ENCODE results near the gene GYS2. TPM values are rescaled to one million over a fixed set of nuclear protein-coding genes. Genes with fewer than 3 reads are reported as not detected.

GYS2 gene
- total RNA-seq, 1 donor from 2014 or later = not detected

DNA sequence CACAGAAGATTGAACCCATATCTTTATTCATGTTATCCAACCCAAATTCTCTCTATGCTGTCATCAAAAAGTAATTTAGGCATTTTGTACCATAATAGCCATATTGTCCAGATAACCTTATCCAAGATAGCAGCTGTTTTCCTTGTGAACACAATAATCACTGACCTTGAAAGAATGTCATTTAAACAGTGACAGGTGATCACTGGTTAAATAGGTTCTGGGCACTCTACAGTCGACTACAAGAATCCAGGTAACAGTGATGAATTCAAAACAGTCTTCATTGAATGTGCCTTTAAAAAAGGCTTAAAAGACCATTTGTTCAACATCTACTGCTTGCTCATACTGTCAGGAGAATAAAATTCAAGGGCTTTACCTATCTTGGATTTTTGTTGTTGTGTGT is 83.1 kb downstream of the GYS2 start:
- peaks cover 9% of the 10 kb centered on the region for H3K36me3 Mint-ChIP-seq (ENCODE audit: unreplicated experiment)
- H3K27me3 Mint-ChIP-seq (ENCODE audit: unreplicated experiment) = no peaks in the 10 kb centered on the region
- H3K4me1 Mint-ChIP-seq (ENCODE audit: low read depth, unreplicated experiment) = no peaks in the 10 kb centered on the region
- TF ChIP-seq, protein P1, sequence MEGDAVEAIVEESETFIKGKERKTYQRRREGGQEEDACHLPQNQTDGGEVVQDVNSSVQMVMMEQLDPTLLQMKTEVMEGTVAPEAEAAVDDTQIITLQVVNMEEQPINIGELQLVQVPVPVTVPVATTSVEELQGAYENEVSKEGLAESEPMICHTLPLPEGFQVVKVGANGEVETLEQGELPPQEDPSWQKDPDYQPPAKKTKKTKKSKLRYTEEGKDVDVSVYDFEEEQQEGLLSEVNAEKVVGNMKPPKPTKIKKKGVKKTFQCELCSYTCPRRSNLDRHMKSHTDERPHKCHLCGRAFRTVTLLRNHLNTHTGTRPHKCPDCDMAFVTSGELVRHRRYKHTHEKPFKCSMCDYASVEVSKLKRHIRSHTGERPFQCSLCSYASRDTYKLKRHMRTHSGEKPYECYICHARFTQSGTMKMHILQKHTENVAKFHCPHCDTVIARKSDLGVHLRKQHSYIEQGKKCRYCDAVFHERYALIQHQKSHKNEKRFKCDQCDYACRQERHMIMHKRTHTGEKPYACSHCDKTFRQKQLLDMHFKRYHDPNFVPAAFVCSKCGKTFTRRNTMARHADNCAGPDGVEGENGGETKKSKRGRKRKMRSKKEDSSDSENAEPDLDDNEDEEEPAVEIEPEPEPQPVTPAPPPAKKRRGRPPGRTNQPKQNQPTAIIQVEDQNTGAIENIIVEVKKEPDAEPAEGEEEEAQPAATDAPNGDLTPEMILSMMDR (IDR thresholded peaks at IDR 0.05; ENCODE audit: partially characterized antibody, unreplicated experiment) = no peak
- no peak overlapping the region for H3K4me3 Mint-ChIP-seq (ENCODE audit: unreplicated experiment)
- no peaks in the 10 kb centered on the region for H3K9me3 Mint-ChIP-seq (ENCODE audit: unreplicated experiment)
- no peak for DNase-seq
- H3K27ac Mint-ChIP-seq (ENCODE audit: unreplicated experiment) = no peak overlapping the region

DNA sequence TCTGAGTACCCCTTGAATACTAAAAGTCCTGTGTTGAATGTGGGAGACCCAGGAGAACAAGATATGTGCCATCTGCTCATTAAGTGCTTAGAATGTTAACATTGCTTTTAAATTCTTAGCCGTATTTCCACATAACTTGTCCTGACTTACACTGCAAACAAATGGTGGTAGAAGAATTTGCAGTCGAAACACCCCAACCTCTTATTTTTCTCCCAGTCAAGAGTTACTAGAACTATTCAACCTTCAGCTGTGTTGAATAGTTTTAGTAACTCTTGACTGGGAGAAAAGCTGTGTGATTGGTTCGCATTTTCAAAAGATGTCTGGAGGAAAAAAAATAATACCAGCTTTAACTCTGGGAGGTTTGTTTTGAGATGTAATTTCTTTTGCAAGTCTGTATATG is 86.2 kb downstream of the GYS2 start:
- H3K4me1 Mint-ChIP-seq (ENCODE audit: low read depth, unreplicated experiment) = no peaks in the 10 kb centered on the region
- H3K27ac Mint-ChIP-seq (ENCODE audit: unreplicated experiment) = no peak overlapping the region
- no peak for DNase-seq
- no peaks in the 10 kb centered on the region for H3K36me3 Mint-ChIP-seq (ENCODE audit: unreplicated experiment)
- no peak overlapping the region for H3K4me3 Mint-ChIP-seq (ENCODE audit: unreplicated experiment)
- TF ChIP-seq, protein P1 (IDR thresholded peaks at IDR 0.05; ENCODE audit: partially characterized antibody, unreplicated experiment) = no peak
- no peaks in the 10 kb centered on the region for H3K9me3 Mint-ChIP-seq (ENCODE audit: unreplicated experiment)
- no peaks in the 10 kb centered on the region for H3K27me3 Mint-ChIP-seq (ENCODE audit: unreplicated experiment)

DNA sequence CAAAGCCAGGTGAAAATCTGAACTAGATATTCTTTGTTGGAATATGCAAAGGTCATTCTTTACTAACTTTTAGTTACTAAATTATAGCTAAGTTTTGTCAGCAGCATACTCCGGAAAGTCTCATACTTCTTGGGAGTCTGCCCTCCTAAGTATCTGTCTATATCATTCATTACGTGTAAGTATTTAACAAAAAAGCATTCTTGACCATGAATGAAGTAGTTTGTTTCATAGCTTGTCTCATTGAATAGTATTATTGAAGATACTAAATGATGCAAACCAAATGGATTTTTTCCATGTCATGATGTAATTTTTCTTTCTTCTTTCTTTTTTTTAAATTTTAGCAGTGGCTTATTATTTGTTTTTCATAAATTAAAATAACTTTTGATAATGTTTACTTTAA is 88.4 kb downstream of the GYS2 start:
- H3K4me3 Mint-ChIP-seq (ENCODE audit: unreplicated experiment) = no peak overlapping the region
- H3K27me3 Mint-ChIP-seq (ENCODE audit: unreplicated experiment) = no peaks in the 10 kb centered on the region
- no peak overlapping the region for H3K27ac Mint-ChIP-seq (ENCODE audit: unreplicated experiment)
- no peaks in the 10 kb centered on the region for H3K36me3 Mint-ChIP-seq (ENCODE audit: unreplicated experiment)
- TF ChIP-seq, protein P1 (IDR thresholded peaks at IDR 0.05; ENCODE audit: partially characterized antibody, unreplicated experiment) = no peak
- no peaks in the 10 kb centered on the region for H3K4me1 Mint-ChIP-seq (ENCODE audit: low read depth, unreplicated experiment)
- DNase-seq = no peak
- H3K9me3 Mint-ChIP-seq (ENCODE audit: unreplicated experiment) = no peaks in the 10 kb centered on the region

DNA sequence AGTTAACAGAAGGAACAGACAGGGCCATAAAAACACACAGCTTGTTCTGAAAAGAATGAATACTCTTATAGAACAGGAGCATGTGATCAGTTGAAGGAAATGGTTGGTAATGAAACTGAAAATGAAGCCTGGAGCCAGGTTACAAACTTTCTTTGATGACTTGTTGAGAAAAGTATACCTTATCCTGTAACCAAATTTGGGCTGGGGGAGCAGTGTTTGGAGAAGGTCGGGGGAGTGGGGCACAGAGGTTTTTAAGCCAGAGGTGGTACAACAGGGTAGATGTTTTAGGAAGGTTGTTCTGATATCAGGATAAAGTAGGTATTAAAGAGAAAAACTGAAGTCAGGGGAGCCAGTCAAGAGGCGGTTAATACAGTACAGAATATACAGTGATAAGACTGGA is 94.9 kb downstream of the GYS2 start:
- Mint-ChIP-seq H3K36me3 (ENCODE audit: unreplicated experiment) (no peaks in the 10 kb centered on the region), H3K27me3 (ENCODE audit: unreplicated experiment) (no peaks in the 10 kb centered on the region), H3K27ac (ENCODE audit: unreplicated experiment) (no peak overlapping the region), H3K4me1 (ENCODE audit: low read depth, unreplicated experiment) (no peaks in the 10 kb centered on the region), H3K4me3 (ENCODE audit: unreplicated experiment) (no peak overlapping the region), H3K9me3 (ENCODE audit: unreplicated experiment) (no peaks in the 10 kb centered on the region)
- no peak for DNase-seq
- TF ChIP-seq, protein P1 (IDR thresholded peaks at IDR 0.05; ENCODE audit: partially characterized antibody, unreplicated experiment) = no peak

DNA sequence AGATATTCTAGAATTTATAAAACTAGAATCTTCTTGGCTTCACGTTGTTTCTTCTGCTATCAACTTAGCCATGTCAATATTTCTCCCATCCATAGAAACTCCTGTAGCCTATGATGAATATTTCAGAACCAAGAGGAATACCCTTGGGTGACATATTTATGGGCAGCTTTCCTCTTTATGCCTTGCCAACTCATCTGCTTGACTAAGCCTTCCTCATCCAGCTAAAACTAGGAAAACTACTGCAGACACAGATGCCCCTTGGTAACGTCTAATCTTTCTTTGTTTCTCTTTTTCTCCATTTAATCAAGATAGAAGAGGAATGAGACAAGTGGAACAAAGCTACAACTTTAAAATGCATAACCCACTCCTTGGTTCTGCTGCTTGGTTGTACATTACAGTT is 96.8 kb downstream of the GYS2 start:
- Mint-ChIP-seq H3K27ac (ENCODE audit: unreplicated experiment) (no peak overlapping the region), H3K9me3 (ENCODE audit: unreplicated experiment) (no peaks in the 10 kb centered on the region), H3K36me3 (ENCODE audit: unreplicated experiment) (no peaks in the 10 kb centered on the region), H3K4me1 (ENCODE audit: low read depth, unreplicated experiment) (peaks cover 2% of the 10 kb centered on the region), H3K4me3 (ENCODE audit: unreplicated experiment) (no peak overlapping the region), H3K27me3 (ENCODE audit: unreplicated experiment) (peaks cover 1% of the 10 kb centered on the region)
- TF ChIP-seq, protein P1 (IDR thresholded peaks at IDR 0.05; ENCODE audit: partially characterized antibody, unreplicated experiment) = no peak
- DNase-seq = no peak
